GM23248 (cell line): ENCODE measurements around the gene ORAI2. TPM values are rescaled to one million over a fixed set of nuclear protein-coding genes. Genes with fewer than 3 reads are reported as not detected.

Experiments used
- DNase-seq: peaks from one replicate; pipeline ENCODE4 v3.0.0-alpha.2; 2015
- H2AFZ ChIP-seq: fragments of 200-600 bp; sonication (generic); 2 replicates; pipeline ENCODE4 v1.6.1; 2016; ENCODE audit warnings: antibody characterized with exemption
- H3F3A ChIP-seq: fragments of 200-600 bp; sonication (generic); 2 replicates; pipeline ENCODE4 v1.6.1; 2016; ENCODE audit warnings: mild to moderate bottlenecking, antibody characterized with exemption, mixed run types; ENCODE audit not compliant: insufficient read depth
- H3K27ac ChIP-seq: fragments of 200-600 bp; sonication (generic); 2 replicates; pipeline ENCODE4 v1.5.1; 2016; ENCODE audit warnings: mild to moderate bottlenecking
- H3K27me3 ChIP-seq: fragments of 200-600 bp; sonication (generic); replicated peaks from 2 replicates; pipeline ENCODE4 v1.6.1; 2016; ENCODE audit warnings: mild to moderate bottlenecking; ENCODE audit not compliant: insufficient read depth
- H3K36me3 ChIP-seq: fragments of 200-600 bp; sonication (generic); 2 replicates; pipeline ENCODE4 v1.6.1; 2016; ENCODE audit warnings: low read depth, mild to moderate bottlenecking
- H3K4me1 ChIP-seq: fragments of 200-600 bp; sonication (generic); 2 replicates; pipeline ENCODE4 v1.6.1; 2016; ENCODE audit warnings: mild to moderate bottlenecking; ENCODE audit not compliant: insufficient read depth
- H3K4me2 ChIP-seq: fragments of 200-600 bp; sonication (generic); one replicate; pipeline ENCODE4 v1.6.1; 2016; ENCODE audit warnings: mild to moderate bottlenecking; ENCODE audit not compliant: unreplicated experiment
- H3K4me3 ChIP-seq: fragments of 200-600 bp; sonication (generic); 2 replicates; pipeline ENCODE4 v1.5.1; 2016; ENCODE audit warnings: mild to moderate bottlenecking
- H3K79me2 ChIP-seq: fragments of 200-600 bp; sonication (generic); 2 replicates; pipeline ENCODE4 v1.6.1; 2016; ENCODE audit warnings: mild to moderate bottlenecking; ENCODE audit not compliant: insufficient read depth
- H3K9ac ChIP-seq: fragments of 200-600 bp; sonication (generic); 2 replicates; pipeline ENCODE4 v1.6.1; 2016; ENCODE audit warnings: mild to moderate bottlenecking
- H3K9me2 ChIP-seq: fragments of 200-600 bp; sonication (generic); 2 replicates; pipeline ENCODE4 v1.6.1; 2016; ENCODE audit warnings: mixed run types, mild to moderate bottlenecking, moderate library complexity; ENCODE audit not compliant: insufficient read depth
- H3K9me3 ChIP-seq: fragments of 200-600 bp; sonication (generic); one replicate; pipeline ENCODE4 v1.6.1; 2017; ENCODE audit warnings: low read depth
- H4K20me1 ChIP-seq: fragments of 200-600 bp; sonication (generic); 2 replicates; pipeline ENCODE4 v1.6.0; 2016; ENCODE audit not compliant: insufficient read depth
- EZH2 ChIP-seq: fragments of 200-600 bp; sonication (generic); IDR thresholded peaks from 2 replicates; pipeline ENCODE4 v1.6.1; 2018; ENCODE audit warnings: antibody characterized with exemption, mild to moderate bottlenecking; ENCODE audit not compliant: insufficient read depth, poor library complexity, severe bottlenecking
- EZH2phosphoT487 ChIP-seq: fragments of 200-600 bp; sonication (generic); IDR thresholded peaks from 2 replicates; pipeline ENCODE4 v1.6.1; 2018; ENCODE audit warnings: antibody characterized with exemption, moderate library complexity, mild to moderate bottlenecking, low read depth; ENCODE audit not compliant: insufficient read depth
- WGBS, 2 experiments: methylation state at CpG; one replicate each; pipeline ENCODE4 v1.1.6; 2015 to 2017; ENCODE audit warnings: low lambda C conversion rate in 2 of 2, low coverage in 1 of 2; ENCODE audit errors: missing lambda C conversion rate in 2 of 2; 5-methylcytosine and 5-hydroxymethylcytosine counted together
- in situ Hi-C: fragments of 300-500 bp; cut with MboI; formaldehyde crosslinking; loops from 2 replicates; pipeline ENCODE4 v1.15.0; 2020
- polyA plus RNA-seq: library from polyadenylated mRNA; unstranded; fragments of >200 nt; fragmentation: Nextera tagmentation; extraction: Ambion mirVana; gene quantifications from 2 replicates; pipeline ENCODE4 v1.2.1, GENCODE V29; 2016
- total RNA-seq: library from RNA; depleted of rRNA; stranded (reverse); fragments of >200 nt; shearing (Covaris generic); gene quantifications from 2 replicates; pipeline ENCODE4 v1.2.3, GENCODE V29; 2014

The ORAI2 gene
- total and polyA plus RNA-seq, 2 experiments from 2014 or later = 30.3 to 42.2 TPM

DNA sequence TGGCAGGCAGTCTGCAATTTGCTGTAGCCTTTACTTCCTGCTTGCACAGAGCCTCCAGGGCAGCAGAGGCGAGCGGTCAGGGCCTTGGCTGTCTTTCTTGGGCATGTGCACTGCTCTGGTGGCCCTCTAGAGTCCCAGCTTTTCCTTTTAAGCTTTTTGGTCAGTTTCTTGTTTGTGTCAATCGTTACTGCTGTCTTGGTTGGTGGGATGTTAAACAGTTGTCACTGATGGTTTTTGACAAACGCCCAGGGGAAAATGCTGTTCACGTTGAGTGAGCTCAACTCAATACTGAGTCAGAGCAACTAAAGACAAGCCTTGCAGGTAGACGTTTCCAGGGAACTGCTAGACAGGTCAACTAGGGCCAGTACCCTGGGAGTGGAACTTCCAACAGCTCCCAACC is 23.3 kb upstream of the ORAI2 start:
- Histone ChIP-seq H3F3A (peaks cover 4% of the 10 kb centered on the region; the same call in 1 of the 2 replicates), H3K9me2 (no peaks in the 10 kb centered on the region), H4K20me1 (no peaks in the 10 kb centered on the region), H2AFZ (no peak overlapping the region), H3K36me3 (peaks cover 58% of the 10 kb centered on the region), H3K9me3 (no peaks in the 10 kb centered on the region), H3K4me2 (no peak overlapping the region), H3K79me2 (peaks cover 47% of the 10 kb centered on the region), H3K9ac (no peak overlapping the region), H3K27ac (no peak overlapping the region), H3K27me3 (no peaks in the 10 kb centered on the region), H3K4me3 (no peak overlapping the region), H3K4me1 (no peaks in the 10 kb centered on the region)
- in situ Hi-C loops = no loop called here
- TF ChIP-seq EZH2phosphoT487 (no peak), EZH2 (no peak)
- 48 to 54% methylated on average over 6 of the region's 6 CpGs for whole genome bisulfite sequencing, 2 experiments
- no peak for DNase-seq

DNA sequence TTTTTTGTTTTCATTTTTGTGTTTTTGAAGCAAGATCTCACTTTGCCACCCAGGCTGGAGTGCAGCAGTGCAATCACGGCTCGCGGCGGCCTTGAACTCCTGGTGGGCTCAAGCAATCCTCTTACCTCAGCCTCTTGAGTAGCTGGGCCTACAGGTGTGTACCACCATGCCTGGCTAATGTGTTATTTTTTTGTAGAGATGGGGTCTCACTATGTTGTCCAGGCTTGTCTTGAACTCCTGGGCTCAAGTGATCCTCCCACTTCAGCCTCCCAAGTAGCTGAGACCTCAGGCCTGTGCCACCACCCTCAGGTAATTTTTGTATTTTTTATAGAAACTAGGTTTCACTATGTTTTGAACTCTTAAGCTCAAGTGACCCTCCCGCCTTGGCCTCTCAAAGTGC is 22.5 kb upstream of the ORAI2 start:
- Histone ChIP-seq H3K27me3 (no peaks in the 10 kb centered on the region), H3K27ac (no peak overlapping the region), H4K20me1 (no peaks in the 10 kb centered on the region), H3K36me3 (peaks cover 51% of the 10 kb centered on the region), H2AFZ (no peak overlapping the region), H3K4me3 (no peak overlapping the region), H3K4me1 (no peaks in the 10 kb centered on the region), H3K9me2 (no peaks in the 10 kb centered on the region), H3F3A (peaks cover 4% of the 10 kb centered on the region; the same call in 1 of the 2 replicates), H3K9me3 (no peaks in the 10 kb centered on the region), H3K4me2 (no peak overlapping the region), H3K79me2 (peaks cover 47% of the 10 kb centered on the region), H3K9ac (no peak overlapping the region)
- no peak for DNase-seq
- 99% methylated on average over 5 of the region's 5 CpGs for WGBS, 2 experiments
- no peak for TF ChIP-seq EZH2phosphoT487
- no peak for TF ChIP-seq EZH2
- in situ Hi-C loops = no loop called here

GRCh38 chr7:102412548-102412947 is 20.8 kb upstream of the ORAI2 start:
- Histone ChIP-seq H3K9me2 (no peaks in the 10 kb centered on the region), H3K27me3 (no peaks in the 10 kb centered on the region), H3K4me1 (no peaks in the 10 kb centered on the region), H3K9me3 (no peaks in the 10 kb centered on the region), H3K79me2 (peaks cover 45% of the 10 kb centered on the region), H3K9ac (no peak overlapping the region), H3K4me3 (no peak overlapping the region), H3K36me3 (peaks cover 43% of the 10 kb centered on the region), H4K20me1 (no peaks in the 10 kb centered on the region), H3F3A (peaks cover 4% of the 10 kb centered on the region; the same call in 1 of the 2 replicates), H2AFZ (no peak overlapping the region), H3K4me2 (no peak overlapping the region), H3K27ac (no peak overlapping the region)
- DNase-seq = peak; percentile 61
- TF ChIP-seq EZH2 (no peak), EZH2phosphoT487 (no peak)
- in situ Hi-C loops = no loop called here
- 42 to 43% methylated on average over 6 of the region's 6 CpGs for WGBS, 2 experiments

DNA sequence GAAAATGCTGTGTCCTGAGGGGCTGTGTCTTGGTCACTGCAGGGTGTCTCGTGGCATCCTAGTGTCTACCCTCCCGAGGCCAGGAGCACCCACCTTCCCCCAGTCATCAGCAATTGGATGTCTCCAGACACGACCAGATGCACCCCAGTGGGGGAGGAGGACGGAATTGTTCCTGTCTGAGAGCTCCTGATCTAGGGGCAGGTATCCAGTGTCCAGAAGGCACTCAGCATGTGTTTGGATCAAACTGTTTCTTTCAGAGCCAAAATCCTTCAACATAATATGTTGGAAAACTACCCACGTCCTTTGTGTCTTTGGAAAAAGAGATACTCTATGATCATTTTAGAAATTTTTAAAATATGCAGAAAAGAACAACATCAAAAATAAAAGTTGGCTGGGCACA is 20.3 kb upstream of the ORAI2 start:
- H3K36me3 ChIP-seq = peaks cover 38% of the 10 kb centered on the region
- no peaks in the 10 kb centered on the region for H4K20me1 ChIP-seq
- in situ Hi-C loops = no loop called here
- no peaks in the 10 kb centered on the region for H3K9me3 ChIP-seq
- DNase-seq = no peak
- H3K27me3 ChIP-seq = no peaks in the 10 kb centered on the region
- TF ChIP-seq EZH2phosphoT487 = no peak
- no peak for TF ChIP-seq EZH2
- H3K79me2 ChIP-seq = peaks cover 42% of the 10 kb centered on the region
- H3K27ac ChIP-seq = no peak overlapping the region
- H3K4me3 ChIP-seq = no peak overlapping the region
- H3K9me2 ChIP-seq = no peaks in the 10 kb centered on the region
- H2AFZ ChIP-seq = no peak overlapping the region
- H3K4me1 ChIP-seq = no peaks in the 10 kb centered on the region
- WGBS, 2 experiments = 72 to 74% methylated on average over 5 of the region's 5 CpGs
- no peak overlapping the region for H3K4me2 ChIP-seq
- H3K9ac ChIP-seq = no peak overlapping the region
- H3F3A ChIP-seq = peaks cover 4% of the 10 kb centered on the region; the same call in 1 of the 2 replicates

GRCh38 chr7:102413611-102414010 is 19.8 kb upstream of the ORAI2 start:
- no peak for TF ChIP-seq EZH2
- no peak for TF ChIP-seq EZH2phosphoT487
- no peaks in the 10 kb centered on the region for H3K27me3 ChIP-seq
- no peaks in the 10 kb centered on the region for H3K9me2 ChIP-seq
- no peak overlapping the region for H3K9ac ChIP-seq
- WGBS, 2 experiments = 94 to 96% methylated on average over 4 of the region's 4 CpGs
- H4K20me1 ChIP-seq = no peaks in the 10 kb centered on the region
- H3K4me2 ChIP-seq = no peak overlapping the region
- H3K79me2 ChIP-seq = peaks cover 47% of the 10 kb centered on the region
- in situ Hi-C loops = no loop called here
- H3K27ac ChIP-seq = no peak overlapping the region
- no peaks in the 10 kb centered on the region for H3K9me3 ChIP-seq
- peaks cover 4% of the 10 kb centered on the region; the same call in 1 of the 2 replicates for H3F3A ChIP-seq
- H2AFZ ChIP-seq = no peak overlapping the region
- DNase-seq = no peak
- no peaks in the 10 kb centered on the region for H3K4me1 ChIP-seq
- peaks cover 38% of the 10 kb centered on the region for H3K36me3 ChIP-seq
- no peak overlapping the region for H3K4me3 ChIP-seq
